ENCODE results near the gene NPIPB6.
A peak's percentile ranks its signal among the peaks of the same experiment; 100 is the strongest.
"Not testable (repeated sequence)": the region's sequence is repeated elsewhere in the genome, so short reads cannot be mapped to it uniquely, and the experiment has no call there.

The NPIPB6 gene

GRCh38 chr16:28363408-28363807 lies at the start of gene NPIPB6:
Gene NPIPB6, minus strand, starts transcription at chr16:28363508. Its CDS starts 686 bp downstream, at chr16:28362822.
- not testable (repeated sequence) for H3K9me3 ChIP-seq (ENCODE audit: insufficient read depth, low read length)

GRCh38 chr16:28403220-28404072 lies 40.1 kb upstream of the NPIPB6 start, which contains the start of gene EIF3CL:
Gene EIF3CL, minus strand, starts transcription at chr16:28403841. Its CDS starts 223 bp downstream, at chr16:28403618.
- Histone ChIP-seq H3K4me3 (ENCODE audit: low read length) (peak within 1 kb of the TSS; percentile 65), H3K4me2 (ENCODE audit: low read length) (peak within 1 kb of the TSS; percentile 48)
- H3K9ac ChIP-seq (ENCODE audit: low read length) = not testable (repeated sequence)

More at GRCh38 chr16:28363408-28363807, at the start of gene NPIPB6:
- not testable (repeated sequence) for H3K36me3 ChIP-seq (replicated peaks; ENCODE audit: low read depth, low read length); H3K79me2 ChIP-seq (ENCODE audit: low read length); H3K27me3 ChIP-seq (ENCODE audit: low read depth, low read length); H3K4me1 ChIP-seq (ENCODE audit: low read length); H4K20me1 ChIP-seq (ENCODE audit: insufficient read depth, low read length); H2AFZ ChIP-seq (ENCODE audit: low read depth, low read length); H3K4me3 ChIP-seq (ENCODE audit: low read length)
- peak within 1 kb of the TSS; percentile 39; the same call in 1 of the 2 replicates for H3K9ac ChIP-seq (ENCODE audit: low read length)
- H3K4me2 ChIP-seq (ENCODE audit: low read length) = peak within 1 kb of the TSS; percentile 45; the same call in 1 of the 2 replicates
- H3K27ac ChIP-seq (ENCODE audit: low read length) = peak within 1 kb of the TSS; percentile 67

GRCh38 chr16:28392054-28392453 lies 28.7 kb upstream of the NPIPB6 start:
- H3K4me1 ChIP-seq (ENCODE audit: low read length); H4K20me1 ChIP-seq (ENCODE audit: insufficient read depth, low read length); H3K27me3 ChIP-seq (ENCODE audit: low read depth, low read length); H3K79me2 ChIP-seq (ENCODE audit: low read length); H3K27ac ChIP-seq (ENCODE audit: low read length); H3K36me3 ChIP-seq (replicated peaks; ENCODE audit: low read depth, low read length); H3K4me3 ChIP-seq (ENCODE audit: low read length); H3K4me2 ChIP-seq (ENCODE audit: low read length); H3K9me3 ChIP-seq (ENCODE audit: insufficient read depth, low read length); H3K9ac ChIP-seq (ENCODE audit: low read length); H2AFZ ChIP-seq (ENCODE audit: low read depth, low read length): not testable (repeated sequence)

More at GRCh38 chr16:28403220-28404072, 40.1 kb upstream of the NPIPB6 start, which contains the start of gene EIF3CL:
- not testable (repeated sequence) for H3K9me3 ChIP-seq (ENCODE audit: insufficient read depth, low read length); H3K4me1 ChIP-seq (ENCODE audit: low read length); H3K79me2 ChIP-seq (ENCODE audit: low read length); H4K20me1 ChIP-seq (ENCODE audit: insufficient read depth, low read length); H2AFZ ChIP-seq (ENCODE audit: low read depth, low read length); H3K27me3 ChIP-seq (ENCODE audit: low read depth, low read length); H3K27ac ChIP-seq (ENCODE audit: low read length); H3K36me3 ChIP-seq (replicated peaks; ENCODE audit: low read depth, low read length)

GRCh38 chr16:28382177-28382867 lies 19.0 kb upstream of the NPIPB6 start:
- not testable (repeated sequence) for H3K4me3 ChIP-seq (ENCODE audit: low read length); H2AFZ ChIP-seq (ENCODE audit: low read depth, low read length); H3K9me3 ChIP-seq (ENCODE audit: insufficient read depth, low read length); H3K36me3 ChIP-seq (replicated peaks; ENCODE audit: low read depth, low read length); H3K79me2 ChIP-seq (ENCODE audit: low read length); H3K4me2 ChIP-seq (ENCODE audit: low read length); H3K27me3 ChIP-seq (ENCODE audit: low read depth, low read length); H4K20me1 ChIP-seq (ENCODE audit: insufficient read depth, low read length); H3K27ac ChIP-seq (ENCODE audit: low read length); H3K4me1 ChIP-seq (ENCODE audit: low read length); H3K9ac ChIP-seq (ENCODE audit: low read length)

GRCh38 chr16:28377822-28378221 lies 14.5 kb upstream of the NPIPB6 start:
- not testable (repeated sequence) for H3K36me3 ChIP-seq (replicated peaks; ENCODE audit: low read depth, low read length); H3K9me3 ChIP-seq (ENCODE audit: insufficient read depth, low read length); H3K9ac ChIP-seq (ENCODE audit: low read length); H3K27me3 ChIP-seq (ENCODE audit: low read depth, low read length); H3K4me3 ChIP-seq (ENCODE audit: low read length); H3K4me2 ChIP-seq (ENCODE audit: low read length); H2AFZ ChIP-seq (ENCODE audit: low read depth, low read length); H4K20me1 ChIP-seq (ENCODE audit: insufficient read depth, low read length); H3K79me2 ChIP-seq (ENCODE audit: low read length); H3K27ac ChIP-seq (ENCODE audit: low read length); H3K4me1 ChIP-seq (ENCODE audit: low read length)

GRCh38 chr16:28377108-28377625 lies 13.9 kb upstream of the NPIPB6 start:
- H3K4me1 ChIP-seq (ENCODE audit: low read length); H4K20me1 ChIP-seq (ENCODE audit: insufficient read depth, low read length); H3K9ac ChIP-seq (ENCODE audit: low read length); H3K4me2 ChIP-seq (ENCODE audit: low read length); H3K36me3 ChIP-seq (replicated peaks; ENCODE audit: low read depth, low read length); H3K9me3 ChIP-seq (ENCODE audit: insufficient read depth, low read length); H2AFZ ChIP-seq (ENCODE audit: low read depth, low read length); H3K79me2 ChIP-seq (ENCODE audit: low read length); H3K4me3 ChIP-seq (ENCODE audit: low read length); H3K27ac ChIP-seq (ENCODE audit: low read length); H3K27me3 ChIP-seq (ENCODE audit: low read depth, low read length): not testable (repeated sequence)

- not testable (repeated sequence) for H3K79me2 ChIP-seq (ENCODE audit: low read length); H3K4me2 ChIP-seq (ENCODE audit: low read length); H3K36me3 ChIP-seq (replicated peaks; ENCODE audit: low read depth, low read length); H3K27me3 ChIP-seq (ENCODE audit: low read depth, low read length); H3K27ac ChIP-seq (ENCODE audit: low read length); H3K4me3 ChIP-seq (ENCODE audit: low read length); H3K9me3 ChIP-seq (ENCODE audit: insufficient read depth, low read length); H4K20me1 ChIP-seq (ENCODE audit: insufficient read depth, low read length); H3K4me1 ChIP-seq (ENCODE audit: low read length); H2AFZ ChIP-seq (ENCODE audit: low read depth, low read length); H3K9ac ChIP-seq (ENCODE audit: low read length)
Measured at GRCh38 chr16:28375115-28375514, 11.8 kb upstream of the NPIPB6 start.

- not testable (repeated sequence) for H3K9ac ChIP-seq (ENCODE audit: low read length); H3K36me3 ChIP-seq (replicated peaks; ENCODE audit: low read depth, low read length); H2AFZ ChIP-seq (ENCODE audit: low read depth, low read length); H4K20me1 ChIP-seq (ENCODE audit: insufficient read depth, low read length); H3K9me3 ChIP-seq (ENCODE audit: insufficient read depth, low read length); H3K4me3 ChIP-seq (ENCODE audit: low read length); H3K27ac ChIP-seq (ENCODE audit: low read length); H3K27me3 ChIP-seq (ENCODE audit: low read depth, low read length); H3K4me2 ChIP-seq (ENCODE audit: low read length); H3K79me2 ChIP-seq (ENCODE audit: low read length); H3K4me1 ChIP-seq (ENCODE audit: low read length)
Measured at GRCh38 chr16:28374281-28374680, 11.0 kb upstream of the NPIPB6 start.

- not testable (repeated sequence) for H3K79me2 ChIP-seq (ENCODE audit: low read length); H3K4me2 ChIP-seq (ENCODE audit: low read length); H2AFZ ChIP-seq (ENCODE audit: low read depth, low read length); H3K9me3 ChIP-seq (ENCODE audit: insufficient read depth, low read length); H3K4me3 ChIP-seq (ENCODE audit: low read length); H4K20me1 ChIP-seq (ENCODE audit: insufficient read depth, low read length); H3K27ac ChIP-seq (ENCODE audit: low read length); H3K4me1 ChIP-seq (ENCODE audit: low read length); H3K9ac ChIP-seq (ENCODE audit: low read length); H3K27me3 ChIP-seq (ENCODE audit: low read depth, low read length); H3K36me3 ChIP-seq (replicated peaks; ENCODE audit: low read depth, low read length)
Measured at GRCh38 chr16:28367926-28368325, 4.6 kb upstream of the NPIPB6 start.
